T-helper 1 cell (primary cell): ENCODE data around the gene PRRC1.
A peak's percentile ranks its signal among the peaks of the same experiment; 100 is the strongest.
"Not testable (repeated sequence)": the region's sequence is repeated elsewhere in the genome, so short reads cannot be mapped to it uniquely, and the experiment has no call there.

Experiments used
- DNase-seq, 5 donors: peaks; one replicate each; pipeline ENCODE4 v3.0.0-alpha.2; 2012 to 2020

The PRRC1 gene

GRCh38 chr5:127549551-127549950 lies 32.1 kb downstream of the PRRC1 start:
- DNase-seq = no peak

GRCh38 chr5:127550652-127551409 lies 33.4 kb downstream of the PRRC1 start:
- no peak for DNase-seq

- no peak for DNase-seq
These were observed 34.1 kb downstream of the PRRC1 start for GRCh38 chr5:127551410-127552041.

DNA sequence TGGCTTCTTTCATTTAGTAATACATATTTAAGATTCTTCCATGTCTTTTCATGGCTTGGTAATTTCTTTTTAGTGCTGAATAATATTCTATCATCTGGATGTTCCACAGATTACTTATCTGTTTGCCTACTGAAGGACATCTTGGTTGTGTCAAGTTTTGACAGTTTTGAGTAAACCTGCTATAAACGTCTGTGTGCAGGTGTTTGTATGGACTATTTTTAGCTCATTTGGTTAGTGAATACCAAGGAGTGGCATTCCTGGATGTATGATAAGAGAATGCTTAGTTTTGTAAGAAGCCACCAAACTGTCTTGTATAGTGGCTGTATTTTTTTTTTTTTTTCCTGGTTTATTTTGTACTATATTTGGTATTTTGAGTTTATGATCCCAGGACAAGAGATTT lies 38.4 kb downstream of the PRRC1 start:
- DNase-seq = no peak

GRCh38 chr5:127556609-127557334 lies 39.3 kb downstream of the PRRC1 start:
- DNase-seq = no peak

- DNase-seq = no peak
These were observed 40.8 kb downstream of the PRRC1 start for GRCh38 chr5:127558273-127558672.

DNA sequence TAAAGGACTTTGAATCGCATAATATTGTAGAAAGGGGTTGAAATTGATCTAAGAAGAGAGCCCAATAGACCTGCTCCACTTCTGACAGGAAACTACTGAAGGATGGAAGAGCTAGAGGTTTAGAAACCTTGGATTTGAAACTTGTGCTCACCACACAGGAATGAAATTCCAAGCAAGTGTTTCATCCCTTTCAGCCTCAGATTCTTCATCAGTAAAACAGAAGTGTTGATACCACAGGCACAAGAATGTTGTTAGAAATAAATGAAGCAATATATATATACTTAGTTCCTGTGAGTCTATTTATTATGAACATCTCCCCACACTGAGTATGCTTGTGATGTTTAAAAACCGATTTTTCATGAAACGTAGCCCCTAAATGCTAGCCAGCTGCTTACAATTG lies 43.8 kb downstream of the PRRC1 start:
- DNase-seq = no peak

DNA sequence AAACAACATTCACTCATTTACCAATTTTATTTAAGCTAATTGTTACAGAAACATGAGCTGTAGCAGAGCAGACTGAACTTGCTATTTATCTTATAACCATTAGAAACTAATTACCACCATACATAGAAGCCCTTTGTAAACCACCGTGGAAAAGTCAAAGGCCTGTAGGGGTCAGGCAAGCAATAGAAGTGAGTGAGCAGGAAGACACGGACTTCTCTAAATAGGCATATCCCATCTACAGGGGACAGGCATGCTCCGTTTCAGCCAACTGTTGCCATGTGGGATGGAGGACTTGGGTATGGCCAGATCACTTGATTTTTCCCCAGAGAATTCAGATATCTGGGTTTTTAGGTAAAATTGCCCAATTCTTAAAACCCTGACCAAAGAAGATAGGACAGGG lies 44.8 kb downstream of the PRRC1 start:
- DNase-seq = no peak

DNA sequence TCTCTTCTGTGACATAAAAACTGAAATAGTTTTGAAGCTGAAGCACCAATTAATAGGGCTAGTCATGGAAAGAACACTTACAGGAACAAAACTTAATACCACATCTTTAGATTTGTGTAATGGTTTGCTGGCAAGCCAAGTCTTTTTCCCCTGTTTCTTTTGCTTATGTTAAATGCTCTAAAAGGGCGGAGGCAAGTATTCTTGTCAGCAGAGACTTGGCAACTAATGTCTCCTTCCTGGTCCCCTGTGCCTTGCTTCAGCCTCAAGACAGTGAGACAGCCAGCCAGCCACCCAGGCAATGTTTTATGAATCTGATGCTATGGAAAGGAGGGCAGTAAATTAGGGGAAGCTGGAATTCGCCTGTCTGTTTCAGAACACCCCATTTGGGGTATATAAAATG lies 45.7 kb downstream of the PRRC1 start:
- DNase-seq = no peak

DNA sequence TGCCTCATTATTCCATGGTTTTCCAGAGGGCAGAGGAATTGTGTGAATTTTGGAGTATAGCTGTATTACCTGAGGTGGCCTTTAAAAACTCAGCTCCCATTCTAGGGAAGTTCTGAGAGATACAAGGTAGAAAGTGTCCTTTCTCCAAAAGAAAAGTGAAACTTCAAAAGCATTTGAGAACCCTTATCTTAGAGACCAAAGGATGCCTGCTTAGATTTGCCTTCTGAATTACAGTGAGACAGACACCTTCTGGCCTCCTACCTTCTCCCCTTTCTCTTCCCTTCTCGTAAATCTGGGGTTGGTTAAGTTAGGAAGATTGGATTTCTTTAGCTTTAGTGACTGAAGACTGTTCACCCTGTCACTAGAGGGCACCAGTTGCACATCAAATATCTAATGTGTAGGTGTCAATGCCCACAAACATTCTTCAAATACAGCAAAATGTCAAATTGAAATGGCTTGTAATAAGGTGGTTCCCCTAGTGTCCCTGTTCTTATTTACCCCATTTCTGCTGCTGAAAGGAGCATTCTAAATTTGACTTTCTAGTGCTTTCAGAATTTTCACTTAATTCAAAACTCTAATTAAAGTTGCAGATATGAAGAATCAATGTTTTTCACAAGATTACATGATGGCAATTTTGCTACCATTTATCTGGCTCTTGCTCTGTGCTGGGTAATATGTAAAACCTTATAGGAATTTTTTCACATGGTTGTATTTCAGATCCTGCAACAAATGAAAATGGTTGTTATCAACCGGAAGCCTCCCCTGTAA lies 46.7 kb downstream of the PRRC1 start:
- DNase-seq = peak in 3 of 5 donors; percentile 21 to 49 (median 40)

GRCh38 chr5:127565586-127566270 lies 48.3 kb downstream of the PRRC1 start:
- peak in 1 of 5 donors; percentile 5 for DNase-seq

GRCh38 chr5:127567026-127567768 lies 49.8 kb downstream of the PRRC1 start:
- DNase-seq = peak in 1 of 5 donors; percentile 37

- peak in 1 of 5 donors; percentile 16 for DNase-seq
These were observed 50.7 kb downstream of the PRRC1 start for GRCh38 chr5:127568166-127568565.

GRCh38 chr5:127569471-127569870 lies 52.0 kb downstream of the PRRC1 start:
- not testable (repeated sequence) for DNase-seq

DNA sequence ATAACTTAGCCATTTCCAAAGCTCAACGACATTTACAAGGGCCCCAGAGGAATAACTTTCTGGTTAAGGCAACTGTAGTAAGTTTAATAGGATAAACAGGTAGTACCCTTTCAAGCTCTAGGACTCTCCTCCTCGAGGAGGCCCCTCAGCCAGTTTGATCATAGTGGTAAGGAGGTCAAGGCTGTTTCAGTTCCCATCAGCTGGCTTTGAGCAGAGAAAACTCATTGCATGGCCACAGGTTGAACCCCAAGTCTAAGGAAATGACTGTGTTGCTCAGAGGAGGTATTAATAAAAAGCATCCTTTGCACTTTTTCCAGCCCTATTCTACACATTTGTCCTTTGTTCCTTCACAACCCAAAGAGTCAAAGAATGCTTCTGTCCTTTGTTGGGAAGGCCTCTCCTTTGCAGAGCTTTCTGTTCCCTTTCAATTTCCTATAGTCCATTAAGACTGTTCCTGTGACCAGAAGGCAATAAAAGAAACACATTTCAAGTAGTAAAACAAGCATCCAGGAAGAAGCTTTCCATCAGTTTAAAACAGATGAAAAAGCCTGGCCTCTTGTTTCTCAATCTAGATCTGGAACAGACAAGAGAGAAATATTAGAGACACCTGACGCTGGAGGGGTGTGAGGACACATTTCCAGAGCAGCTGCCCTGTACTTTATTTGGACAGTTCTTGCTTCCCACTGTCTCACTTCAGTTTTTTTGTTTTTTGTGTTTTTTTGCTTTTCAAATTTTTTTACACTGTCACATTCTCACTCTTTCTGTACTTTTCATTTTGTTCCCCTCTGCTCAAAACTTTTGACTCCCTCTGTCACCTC lies 54.1 kb downstream of the PRRC1 start:
- DNase-seq = peak in 1 of 5 donors; percentile 3

DNA sequence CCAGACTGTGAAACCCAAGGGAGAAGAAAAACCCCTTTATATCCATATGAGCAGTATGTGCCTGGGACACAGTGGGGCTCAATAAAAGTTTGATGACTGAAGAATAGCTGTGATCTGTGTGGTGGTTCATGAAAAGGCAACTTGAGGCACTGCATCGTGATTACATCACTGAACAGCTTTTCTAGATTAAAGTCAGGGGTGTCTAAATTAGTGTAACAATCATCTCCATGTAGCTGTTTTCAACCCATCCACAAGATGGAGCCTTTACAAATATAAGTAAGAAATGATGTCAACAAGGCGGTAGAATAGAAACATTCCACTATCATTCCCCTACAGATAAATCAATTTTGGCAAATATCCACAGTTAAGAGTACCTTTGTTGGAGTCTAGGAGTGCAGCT lies 55.5 kb downstream of the PRRC1 start:
- DNase-seq = peak in 1 of 5 donors; percentile 2

- no peak for DNase-seq
These were observed 57.6 kb downstream of the PRRC1 start for GRCh38 chr5:127574852-127575679.

GRCh38 chr5:127577458-127577857 lies 60.0 kb downstream of the PRRC1 start:
- DNase-seq = no peak

- no peak for DNase-seq
These were observed 63.3 kb downstream of the PRRC1 start for GRCh38 chr5:127580731-127581130.

GRCh38 chr5:127581450-127581849 lies 64.0 kb downstream of the PRRC1 start:
- DNase-seq = no peak
